Neural cell (in vitro differentiated cells): Measurements from ENCODE around the gene NCKAP5. TPM values are rescaled to one million over a fixed set of nuclear protein-coding genes. Genes with fewer than 3 reads are reported as not detected.

Source experiments
- H2AFZ ChIP-seq: fragments of 200-600, 300-800 bp; sonication (generic), shearing (Covaris generic); 2 replicates; pipeline ENCODE4 v1.6.0; 2014; ENCODE audit warnings: low read depth, mild to moderate bottlenecking, antibody characterized with exemption, low read length, moderate library complexity
- H3F3A ChIP-seq: fragments of 200-600 bp; shearing (Covaris generic); 2 replicates; pipeline ENCODE4 v1.6.1; 2016; ENCODE audit warnings: mild to moderate bottlenecking, moderate library complexity, mixed read lengths, antibody characterized with exemption, low read length; ENCODE audit not compliant: insufficient read depth, poor library complexity, severe bottlenecking
- H3K27ac ChIP-seq: fragments of 200-600, 300-800 bp; sonication (generic), shearing (Covaris generic); 2 replicates; pipeline ENCODE4 v1.5.1; 2014; ENCODE audit warnings: mild to moderate bottlenecking, low read length, moderate library complexity
- H3K27me3 ChIP-seq: fragments of 300-800, 200-600 bp; sonication (generic), shearing (Covaris generic); 2 replicates; pipeline ENCODE4 v1.6.0; 2014; ENCODE audit warnings: mild to moderate bottlenecking, low read depth, low read length, moderate library complexity; ENCODE audit not compliant: insufficient read depth
- H3K36me3 ChIP-seq: fragments of 300-800, 200-600 bp; sonication (generic), shearing (Covaris generic); 2 replicates; pipeline ENCODE4 v1.5.1; 2014; ENCODE audit warnings: mild to moderate bottlenecking, antibody characterized with exemption, low read length, moderate library complexity; ENCODE audit not compliant: insufficient read depth
- H3K4me2 ChIP-seq: fragments of 300-800, 200-600 bp; sonication (generic), shearing (Covaris generic); 2 replicates; pipeline ENCODE4 v1.6.0; 2014; ENCODE audit warnings: mild to moderate bottlenecking, low read length
- H3K4me3 ChIP-seq: fragments of 300-800, 200-600 bp; sonication (generic), shearing (Covaris generic); 2 replicates; pipeline ENCODE4 v1.5.1; 2014; ENCODE audit warnings: mild to moderate bottlenecking, low read length, moderate library complexity
- H3K79me2 ChIP-seq: fragments of 200-600 bp; shearing (Covaris generic); replicated peaks from 2 replicates; pipeline ENCODE4 v1.6.0; 2014; ENCODE audit warnings: mild to moderate bottlenecking, low read length, moderate library complexity; ENCODE audit not compliant: insufficient read depth
- H3K9ac ChIP-seq: fragments of 300-800, 200-600 bp; sonication (generic), shearing (Covaris generic); 2 replicates; pipeline ENCODE4 v1.6.1; 2016; ENCODE audit warnings: mild to moderate bottlenecking, low read length, mixed read lengths
- H3K9me2 ChIP-seq: fragments of 200-600 bp; shearing (Covaris generic); 2 replicates; pipeline ENCODE4 v1.6.1; 2016; ENCODE audit warnings: mild to moderate bottlenecking, low read length, mixed read lengths; ENCODE audit not compliant: insufficient read depth
- H3K9me3 ChIP-seq: fragments of 200-600, 300-800 bp; sonication (generic), shearing (Covaris generic); 2 replicates; pipeline ENCODE4 v1.6.1; 2016; ENCODE audit warnings: mild to moderate bottlenecking, mixed run types, low read length, moderate library complexity, mixed read lengths
- H4K20me1 ChIP-seq: fragments of 200-600 bp; shearing (Covaris generic); 2 replicates; pipeline ENCODE4 v1.6.1; 2016; ENCODE audit warnings: mild to moderate bottlenecking, mixed run types; ENCODE audit not compliant: insufficient read depth
- EP300 ChIP-seq: fragments of 450-650 bp; conservative IDR thresholded peaks from 2 replicates; pipeline ENCODE4 v1.6.1; 2014; ENCODE audit warnings: antibody characterized with exemption, mild to moderate bottlenecking, moderate library complexity; ENCODE audit not compliant: poor library complexity, severe bottlenecking
- EZH2 ChIP-seq: fragments of 200-600, 300-800 bp; shearing (Covaris generic), sonication (generic); IDR thresholded peaks from 2 replicates; pipeline ENCODE4 v1.6.1; 2014; ENCODE audit warnings: antibody characterized with exemption, low read length, borderline replicate concordance, mild to moderate bottlenecking; ENCODE audit not compliant: insufficient read depth, poor library complexity, severe bottlenecking
- MXI1 ChIP-seq: fragments of 450-650 bp; conservative IDR thresholded peaks from 2 replicates; pipeline ENCODE4 v1.6.1; 2014; ENCODE audit warnings: antibody characterized with exemption, mild to moderate bottlenecking; ENCODE audit not compliant: poor library complexity, severe bottlenecking
- POLR2AphosphoS5 ChIP-seq: IDR thresholded peaks from 2 replicates; pipeline ENCODE4 v1.6.1; 2012
- RAD21 ChIP-seq: fragments of 450-650 bp; conservative IDR thresholded peaks from 2 replicates; pipeline ENCODE4 v1.6.1; 2014; ENCODE audit warnings: antibody characterized with exemption, mild to moderate bottlenecking, moderate library complexity
- SMC3 ChIP-seq: fragments of 450-650 bp; conservative IDR thresholded peaks from 2 replicates; pipeline ENCODE4 v1.6.1; 2014; ENCODE audit warnings: antibody characterized with exemption, mild to moderate bottlenecking, moderate library complexity; ENCODE audit not compliant: poor library complexity
- TAF1 ChIP-seq: IDR thresholded peaks from 2 replicates; pipeline ENCODE4 v1.6.1; 2012; ENCODE audit warnings: low read depth
- polyA plus RNA-seq: library from polyadenylated mRNA; depleted of rRNA; stranded (reverse); fragments of >200 nt; gene quantifications from 2 replicates; pipeline ENCODE4 v1.2.3, GENCODE V29; 2014
- TF ChIP-seq, protein P1 (sequence below): fragments of 450-650 bp; IDR thresholded peaks from 2 replicates; pipeline ENCODE4 v1.5.1; 2014; ENCODE audit warnings: antibody characterized with exemption, mild to moderate bottlenecking, moderate library complexity; ENCODE audit not compliant: poor library complexity, severe bottlenecking
- TF ChIP-seq, protein P2 (sequence below): IDR thresholded peaks from 2 replicates; pipeline ENCODE4 v1.6.1; 2012; ENCODE audit warnings: borderline replicate concordance

The NCKAP5 gene
- polyA plus RNA-seq, 1 donor from 2014 or later = 2.4 TPM

DNA sequence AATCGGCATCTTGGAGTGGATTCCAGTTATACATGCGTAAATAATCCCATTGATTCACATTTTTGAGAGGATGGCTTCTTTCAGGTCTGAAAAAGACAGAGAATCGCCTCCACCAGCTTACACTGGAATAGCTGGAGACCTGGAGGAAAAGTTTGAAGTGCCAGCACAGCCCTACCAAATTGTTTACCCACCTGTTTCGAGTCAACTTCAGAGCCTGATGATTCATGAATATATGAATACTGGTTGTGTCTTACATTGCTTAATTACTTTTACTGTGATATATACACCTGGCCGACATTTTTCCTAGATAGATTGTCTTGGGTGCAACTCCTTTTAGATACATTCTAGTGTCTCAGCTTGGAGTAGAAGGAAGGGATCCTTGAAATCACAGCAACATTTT, 335 bp upstream of the NCKAP5 start:
- Histone ChIP-seq H3K4me3 (no peak overlapping the region), H3K27me3 (no peaks in the 10 kb centered on the region), H3K9ac (no peak overlapping the region), H3K27ac (no peak overlapping the region), H3F3A (no peaks in the 10 kb centered on the region), H3K4me2 (no peak overlapping the region), H2AFZ (no peak overlapping the region), H3K79me2 (no peaks in the 10 kb centered on the region), H3K36me3 (no peaks in the 10 kb centered on the region), H3K9me3 (no peaks in the 10 kb centered on the region), H3K9me2 (no peaks in the 10 kb centered on the region), H4K20me1 (no peaks in the 10 kb centered on the region)
- TF ChIP-seq TAF1 = no peak

DNA sequence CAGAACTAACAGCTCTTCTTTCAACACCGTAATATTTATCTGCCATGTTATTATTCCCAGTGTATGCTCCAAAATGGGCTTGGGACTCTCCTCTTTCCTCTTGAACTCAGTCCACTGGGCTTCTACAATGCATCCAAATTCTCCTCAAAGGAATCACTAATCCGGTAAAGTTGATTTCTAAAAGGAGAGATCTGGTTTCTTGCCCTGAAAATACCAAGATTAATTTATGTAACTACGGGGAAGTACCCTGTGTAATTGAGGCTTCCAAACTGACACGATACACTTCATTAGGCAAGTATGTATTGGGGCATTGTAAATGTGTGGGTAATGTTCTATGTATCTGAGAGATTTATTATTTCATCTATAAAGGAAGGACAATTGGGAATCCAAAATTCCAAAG, 5.7 kb downstream of the NCKAP5 start:
- TF ChIP-seq POLR2AphosphoS5 (no peak), SMC3 (no peak), MXI1 (no peak), EP300 (no peak), RAD21 (no peak), TAF1 (no peak), EZH2 (no peak)
- TF ChIP-seq, protein P1, sequence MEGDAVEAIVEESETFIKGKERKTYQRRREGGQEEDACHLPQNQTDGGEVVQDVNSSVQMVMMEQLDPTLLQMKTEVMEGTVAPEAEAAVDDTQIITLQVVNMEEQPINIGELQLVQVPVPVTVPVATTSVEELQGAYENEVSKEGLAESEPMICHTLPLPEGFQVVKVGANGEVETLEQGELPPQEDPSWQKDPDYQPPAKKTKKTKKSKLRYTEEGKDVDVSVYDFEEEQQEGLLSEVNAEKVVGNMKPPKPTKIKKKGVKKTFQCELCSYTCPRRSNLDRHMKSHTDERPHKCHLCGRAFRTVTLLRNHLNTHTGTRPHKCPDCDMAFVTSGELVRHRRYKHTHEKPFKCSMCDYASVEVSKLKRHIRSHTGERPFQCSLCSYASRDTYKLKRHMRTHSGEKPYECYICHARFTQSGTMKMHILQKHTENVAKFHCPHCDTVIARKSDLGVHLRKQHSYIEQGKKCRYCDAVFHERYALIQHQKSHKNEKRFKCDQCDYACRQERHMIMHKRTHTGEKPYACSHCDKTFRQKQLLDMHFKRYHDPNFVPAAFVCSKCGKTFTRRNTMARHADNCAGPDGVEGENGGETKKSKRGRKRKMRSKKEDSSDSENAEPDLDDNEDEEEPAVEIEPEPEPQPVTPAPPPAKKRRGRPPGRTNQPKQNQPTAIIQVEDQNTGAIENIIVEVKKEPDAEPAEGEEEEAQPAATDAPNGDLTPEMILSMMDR = no peak
- TF ChIP-seq, protein P2, sequence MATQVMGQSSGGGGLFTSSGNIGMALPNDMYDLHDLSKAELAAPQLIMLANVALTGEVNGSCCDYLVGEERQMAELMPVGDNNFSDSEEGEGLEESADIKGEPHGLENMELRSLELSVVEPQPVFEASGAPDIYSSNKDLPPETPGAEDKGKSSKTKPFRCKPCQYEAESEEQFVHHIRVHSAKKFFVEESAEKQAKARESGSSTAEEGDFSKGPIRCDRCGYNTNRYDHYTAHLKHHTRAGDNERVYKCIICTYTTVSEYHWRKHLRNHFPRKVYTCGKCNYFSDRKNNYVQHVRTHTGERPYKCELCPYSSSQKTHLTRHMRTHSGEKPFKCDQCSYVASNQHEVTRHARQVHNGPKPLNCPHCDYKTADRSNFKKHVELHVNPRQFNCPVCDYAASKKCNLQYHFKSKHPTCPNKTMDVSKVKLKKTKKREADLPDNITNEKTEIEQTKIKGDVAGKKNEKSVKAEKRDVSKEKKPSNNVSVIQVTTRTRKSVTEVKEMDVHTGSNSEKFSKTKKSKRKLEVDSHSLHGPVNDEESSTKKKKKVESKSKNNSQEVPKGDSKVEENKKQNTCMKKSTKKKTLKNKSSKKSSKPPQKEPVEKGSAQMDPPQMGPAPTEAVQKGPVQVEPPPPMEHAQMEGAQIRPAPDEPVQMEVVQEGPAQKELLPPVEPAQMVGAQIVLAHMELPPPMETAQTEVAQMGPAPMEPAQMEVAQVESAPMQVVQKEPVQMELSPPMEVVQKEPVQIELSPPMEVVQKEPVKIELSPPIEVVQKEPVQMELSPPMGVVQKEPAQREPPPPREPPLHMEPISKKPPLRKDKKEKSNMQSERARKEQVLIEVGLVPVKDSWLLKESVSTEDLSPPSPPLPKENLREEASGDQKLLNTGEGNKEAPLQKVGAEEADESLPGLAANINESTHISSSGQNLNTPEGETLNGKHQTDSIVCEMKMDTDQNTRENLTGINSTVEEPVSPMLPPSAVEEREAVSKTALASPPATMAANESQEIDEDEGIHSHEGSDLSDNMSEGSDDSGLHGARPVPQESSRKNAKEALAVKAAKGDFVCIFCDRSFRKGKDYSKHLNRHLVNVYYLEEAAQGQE = no peak
- Histone ChIP-seq H3K4me3 (no peak overlapping the region), H3K9me2 (no peaks in the 10 kb centered on the region), H3K9ac (no peak overlapping the region), H3K27me3 (no peaks in the 10 kb centered on the region), H3K36me3 (no peaks in the 10 kb centered on the region), H3K79me2 (no peaks in the 10 kb centered on the region), H4K20me1 (no peaks in the 10 kb centered on the region), H3F3A (no peaks in the 10 kb centered on the region), H2AFZ (no peak overlapping the region), H3K9me3 (no peaks in the 10 kb centered on the region), H3K4me2 (no peak overlapping the region), H3K27ac (no peak overlapping the region)
